B cell (primary cell): ENCODE measurements around the gene AAK1. TPM values are rescaled to one million over a fixed set of nuclear protein-coding genes. Genes with fewer than 3 reads are reported as not detected.

ENCODE experiments used
- ATAC-seq: fragments of 200-7000 bp; cut with Tn5 transposase; one replicate; pipeline ENCODE4 v1.10.0; 2021; ENCODE audit warnings: low read depth, mild to moderate bottlenecking, moderate number of reproducible peaks, moderate library complexity
- CTCF ChIA-PET: fragments of 350-600 bp; sonication (Branson Sonifier 250); formaldehyde crosslinking; loops from one replicate; lab custom pipeline; 2021; ENCODE audit warnings: antibody characterized with exemption, inconsistent platforms; lab: Charles Lee
- POLR2A ChIA-PET: fragments of 350-600 bp; sonication (Branson Sonifier 250); formaldehyde crosslinking; loops from one replicate; lab custom pipeline; 2021; ENCODE audit warnings: antibody characterized with exemption; lab: Charles Lee
- DNase-seq: peaks from one replicate; pipeline ENCODE4 v3.0.0; 2013
- H2AFZ ChIP-seq: 2 replicates; pipeline ENCODE4 v1.6.1; 2012; ENCODE audit warnings: mild to moderate bottlenecking, low read depth, low read length; ENCODE audit not compliant: insufficient read depth, poor library complexity, severe bottlenecking
- H3K27ac ChIP-seq, 2 donors: 1 replicate in 1 of 2; 2 replicates in 1 of 2; pipeline ENCODE4 v1.5.1; 2012 to 2013; ENCODE audit warnings: low read length in 2 of 2, mild to moderate bottlenecking in 2 of 2, moderate library complexity in 1 of 2
- H3K27me3 ChIP-seq, 4 experiments: fragments of 200-600 bp in 1 of 4; sonication (generic) in 1 of 4; replicated peaks in 1 of 4; 1 replicate in 2 of 4; 2 replicates in 2 of 4; pipeline versions ENCODE4 v1.6.1 to v1.7.0; 2013 to 2016; ENCODE audit warnings: low read length in 3 of 4, mild to moderate bottlenecking in 2 of 4, mixed read lengths in 1 of 4, moderate library complexity in 1 of 4; ENCODE audit not compliant: insufficient read depth in 4 of 4, control insufficient read depth in 3 of 4; ENCODE audit errors: control extremely low read depth in 1 of 4
- H3K36me3 ChIP-seq, 2 experiments: replicated peaks in 1 of 2; 1 replicate in 1 of 2; 2 replicates in 1 of 2; pipeline versions ENCODE4 v1.6.1 to v1.7.1; 2013; ENCODE audit warnings: low read length in 1 of 2; ENCODE audit not compliant: insufficient read depth in 2 of 2, control insufficient read depth in 1 of 2; ENCODE audit errors: control extremely low read depth in 1 of 2, extremely low read depth in 1 of 2
- H3K4me1 ChIP-seq, 2 donors: fragments of 200-600 bp in 1 of 2; sonication (generic) in 1 of 2; 1 replicate in 1 of 2; 2 replicates in 1 of 2; pipeline versions ENCODE4 v1.5.1 to v1.6.1; 2013 to 2017; ENCODE audit warnings: low read length in 2 of 2; ENCODE audit not compliant: control insufficient read depth in 2 of 2, insufficient read depth in 2 of 2
- H3K4me2 ChIP-seq: replicated peaks from 2 replicates; pipeline ENCODE3; 2012; ENCODE audit warnings: mild to moderate bottlenecking, low read depth, low read length; ENCODE audit not compliant: poor library complexity, severe bottlenecking
- H3K4me3 ChIP-seq, 5 experiments: fragments of 200-600 bp in 1 of 5; sonication (generic) in 1 of 5; 1 replicate in 3 of 5; 2 replicates in 2 of 5; pipeline versions ENCODE4 v1.5.1 to v1.7.0; 2011 to 2016; ENCODE audit warnings: low read length in 4 of 5, mild to moderate bottlenecking in 4 of 5, low read depth in 2 of 5, control low read depth in 1 of 5, moderate library complexity in 1 of 5; ENCODE audit not compliant: insufficient read depth in 1 of 5; ENCODE audit errors: control extremely low read depth in 1 of 5, extremely low read depth in 1 of 5
- H3K79me2 ChIP-seq: fragments of 200-600 bp; sonication (generic); one replicate; pipeline ENCODE4 v1.6.0; 2016; ENCODE audit warnings: low read length; ENCODE audit not compliant: control insufficient read depth, insufficient read depth
- H3K9ac ChIP-seq: fragments of 200-600 bp; sonication (generic); 2 replicates; pipeline ENCODE4 v1.6.1; 2017; ENCODE audit warnings: mild to moderate bottlenecking, low read length, moderate library complexity
- H3K9me3 ChIP-seq, 3 donors: one replicate each; pipeline versions ENCODE4 v1.6.1 to v1.7.1; 2013; ENCODE audit warnings: low read length in 2 of 3; ENCODE audit not compliant: control insufficient read depth in 2 of 3, insufficient read depth in 1 of 3; ENCODE audit errors: control extremely low read depth in 1 of 3
- H4K20me1 ChIP-seq: 2 replicates; pipeline ENCODE4 v1.6.0; 2012; ENCODE audit warnings: mild to moderate bottlenecking, low read length; ENCODE audit not compliant: insufficient read depth, control insufficient read depth, poor library complexity, severe bottlenecking
- H3K27ac Mint-ChIP-seq: one replicate; pipeline ENCODE4 v1.8.0; 2021; ENCODE audit warnings: mixed read lengths
- H3K27me3 Mint-ChIP-seq: one replicate; pipeline ENCODE4 v1.8.0; 2021; ENCODE audit warnings: mixed read lengths
- H3K4me1 Mint-ChIP-seq: one replicate; pipeline ENCODE4 v1.8.0; 2021; ENCODE audit warnings: mixed read lengths
- H3K4me3 Mint-ChIP-seq: one replicate; pipeline ENCODE4 v1.8.0; 2021; ENCODE audit warnings: mixed read lengths
- H3K9me3 Mint-ChIP-seq: one replicate; pipeline ENCODE4 v1.8.0; 2022; ENCODE audit warnings: mixed read lengths; ENCODE audit not compliant: insufficient read depth
- CTCF ChIP-seq: fragments of 200-600 bp; IDR thresholded peaks from one replicate; pipeline ENCODE4 v1.8.0; 2022; ENCODE audit warnings: antibody characterized with exemption, mild to moderate bottlenecking
- EZH2 ChIP-seq: IDR thresholded peaks from 2 replicates; pipeline ENCODE4 v1.6.1; 2012; ENCODE audit warnings: borderline replicate concordance, low read depth, mild to moderate bottlenecking, moderate library complexity, low read length; ENCODE audit not compliant: insufficient read depth, poor library complexity, severe bottlenecking
- WGBS: methylation state at CpG from one replicate; pipeline ENCODE4 v1.1.5; 2013; ENCODE audit warnings: missing lambda C conversion rate; ENCODE audit not compliant: insufficient coverage; 5-methylcytosine and 5-hydroxymethylcytosine counted together
- intact Hi-C: fragments of 100-400 bp; cut with micrococcal nuclease; formaldehyde crosslinking; loops from one replicate; pipeline ENCODE4 v1.10.0; 2022
- polyA plus RNA-seq: library from polyadenylated mRNA; depleted of rRNA; stranded (reverse); fragments of >200 nt; gene quantifications from 2 replicates; pipeline ENCODE4 v1.2.3, GENCODE V29; 2012
- total RNA-seq, 2 donors: library from RNA; stranded (reverse); fragments of 120-200 nt in 1 of 2; gene quantifications; 1 replicate in 1 of 2; 2 replicates in 1 of 2; pipeline versions ENCODE4 v1.2.3 to v1.2.4, GENCODE V29; 2013 to 2022

Gene AAK1
- total and polyA plus RNA-seq, 2 donors (not counting 1 experiment from before 2014, with no cell fraction given): 2.4 to 7.2 TPM

GRCh38 chr2:69437751-69438154, 205.8 kb downstream of the AAK1 start:
- Histone ChIP-seq H3K4me2 (peak overlapping the region; percentile 75), H2AFZ (peak overlapping the region; percentile 84), H3K4me1 (peaks cover 27 to 33% of the 10 kb centered on the region in 2 donors), H3K27me3 (no peaks in the 10 kb centered on the region), H4K20me1 (no peaks in the 10 kb centered on the region), H3K27ac (peak overlapping the region; percentile 91 to 93), H3K9ac (peak overlapping the region; percentile 83), H3K36me3 (no peaks in the 10 kb centered on the region), H3K79me2 (peaks cover 25% of the 10 kb centered on the region), H3K9me3 (peaks cover 0 to 8% (median 0%) of the 10 kb centered on the region in 3 donors), H3K4me3 (peak overlapping the region; percentile 63 to 92 (median 78))
- intact Hi-C loops: loop anchor here (1.0 to 10.0 kb wide), 6 partner anchors 50 to 865 kb away; partner anchors contain the start of genes AAK1, FAM136A and GFPT1
- peak overlapping the region; percentile 97 for H3K4me3 Mint-ChIP-seq
- ATAC-seq (no peak), DNase-seq (no peak)
- H3K27ac Mint-ChIP-seq: peak overlapping the region; percentile 99
- TF ChIP-seq EZH2 (no peak), CTCF (no peak)
- CTCF ChIA-PET: interaction anchor here (0.7 to 2.4 kb wide), 8 partner anchors 9 to 287 kb away, joined by 3 to 25 read pairs (median 3); no protein-coding TSS in a partner anchor
- H3K9me3 Mint-ChIP-seq: no peaks in the 10 kb centered on the region
- 68% methylated on average over 4 of the region's 7 CpGs for WGBS
- peaks cover 41% of the 10 kb centered on the region for H3K4me1 Mint-ChIP-seq
- POLR2A ChIA-PET: interaction anchor here (0.7 to 1.5 kb wide), 4 partner anchors 49 to 753 kb away, joined by 3 to 8 read pairs (median 3); partner anchors contain the start of genes AAK1 and C2orf42
- H3K27me3 Mint-ChIP-seq: no peaks in the 10 kb centered on the region
